ENCODE results near the gene SPATA33.
"Not testable (repeated sequence)": the region's sequence is repeated elsewhere in the genome, so short reads cannot be mapped to it uniquely, and the experiment has no call there.

The SPATA33 gene

DNA sequence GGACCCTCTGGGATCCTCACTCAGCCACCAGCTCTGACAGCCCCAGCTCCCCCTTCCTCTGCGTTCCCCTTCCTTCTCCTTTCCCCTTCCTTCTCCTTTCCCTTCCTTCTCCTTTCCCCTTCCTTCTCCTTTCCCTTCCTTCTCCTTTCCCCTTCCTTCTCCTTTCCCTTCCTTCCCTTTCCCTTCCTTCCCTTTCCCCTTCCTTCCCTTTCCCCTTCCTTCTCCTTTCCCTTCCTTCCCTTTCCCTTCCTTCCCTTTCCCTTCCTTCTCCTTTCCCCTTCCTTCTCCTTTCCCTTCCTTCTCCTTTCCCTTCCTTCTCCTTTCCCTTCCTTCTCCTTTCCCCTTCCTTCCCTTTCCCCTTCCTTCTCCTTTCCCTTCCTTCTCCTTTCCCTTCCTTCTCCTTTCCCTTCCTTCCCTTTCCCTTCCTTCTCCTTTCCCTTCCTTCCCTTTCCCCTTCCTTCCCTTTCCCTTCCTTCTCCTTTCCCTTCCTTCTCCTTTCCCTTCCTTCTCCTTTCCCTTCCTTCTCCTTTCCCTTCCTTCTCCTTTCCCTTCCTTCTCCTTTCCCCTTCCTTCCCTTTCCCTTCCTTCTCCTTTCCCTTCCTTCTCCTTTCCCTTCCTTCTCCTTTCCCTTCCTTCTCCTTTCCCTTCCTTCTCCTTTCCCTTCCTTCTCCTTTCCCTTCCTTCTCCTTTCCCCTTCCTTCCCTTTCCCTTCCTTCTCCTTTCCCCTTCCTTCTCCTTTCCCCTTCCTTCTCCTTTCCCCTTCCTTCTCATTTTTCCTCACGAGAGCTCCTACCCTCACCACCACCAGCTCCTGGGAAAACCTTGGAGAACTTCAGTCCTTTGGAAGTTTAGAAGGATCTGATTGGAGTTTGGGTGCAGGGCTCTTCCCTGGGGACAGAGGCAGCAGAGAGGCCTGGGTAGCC is 22.9 kb upstream of the SPATA33 start:
- not testable (repeated sequence) for H3K4me1 ChIP-seq (ENCODE audit: insufficient read depth, low read length); H3K4me3 ChIP-seq (ENCODE audit: low read length); H3K9me3 ChIP-seq (ENCODE audit: insufficient read depth, low read depth, low read length); H3K27me3 ChIP-seq (ENCODE audit: insufficient read depth, low read length); H3K27ac ChIP-seq (ENCODE audit: low read depth, low read length); H3K9ac ChIP-seq (ENCODE audit: low read depth, low read length); H3K36me3 ChIP-seq (ENCODE audit: insufficient read depth, low read length)
- WGBS = 75% methylated on average over 1 of the region's 2 CpGs

DNA sequence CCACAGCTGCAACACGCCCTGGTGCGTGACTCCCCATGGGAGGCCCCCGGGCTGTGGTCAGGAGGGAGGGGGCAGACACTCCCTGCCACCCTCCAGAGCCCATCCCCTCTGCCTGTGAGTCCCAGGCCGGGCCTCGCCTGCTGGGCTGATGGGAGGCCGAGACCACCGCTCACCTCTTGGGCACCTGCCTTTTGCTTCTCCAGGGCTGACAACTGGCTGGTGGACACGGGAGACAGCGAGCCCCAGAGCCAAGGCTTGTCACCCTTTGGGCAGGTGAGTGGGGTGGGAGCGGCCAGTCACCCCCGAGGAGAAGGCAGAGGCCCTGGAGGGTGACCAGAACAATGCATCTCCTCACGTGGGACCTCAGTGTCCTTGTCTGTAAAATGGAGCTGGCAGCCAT is 21.0 kb upstream of the SPATA33 start:
- H3K4me1 ChIP-seq (ENCODE audit: insufficient read depth, low read length) = no peaks in the 10 kb centered on the region
- H3K9ac ChIP-seq (ENCODE audit: low read depth, low read length) = no peak overlapping the region
- 91% methylated on average over 12 of the region's 12 CpGs for WGBS
- no peaks in the 10 kb centered on the region for H3K36me3 ChIP-seq (ENCODE audit: insufficient read depth, low read length)
- no peak overlapping the region for H3K27ac ChIP-seq (ENCODE audit: low read depth, low read length)
- peaks cover 7% of the 10 kb centered on the region for H3K27me3 ChIP-seq (ENCODE audit: insufficient read depth, low read length)
- no peaks in the 10 kb centered on the region for H3K9me3 ChIP-seq (ENCODE audit: insufficient read depth, low read depth, low read length)
- H3K4me3 ChIP-seq (ENCODE audit: low read length) = no peak overlapping the region

DNA sequence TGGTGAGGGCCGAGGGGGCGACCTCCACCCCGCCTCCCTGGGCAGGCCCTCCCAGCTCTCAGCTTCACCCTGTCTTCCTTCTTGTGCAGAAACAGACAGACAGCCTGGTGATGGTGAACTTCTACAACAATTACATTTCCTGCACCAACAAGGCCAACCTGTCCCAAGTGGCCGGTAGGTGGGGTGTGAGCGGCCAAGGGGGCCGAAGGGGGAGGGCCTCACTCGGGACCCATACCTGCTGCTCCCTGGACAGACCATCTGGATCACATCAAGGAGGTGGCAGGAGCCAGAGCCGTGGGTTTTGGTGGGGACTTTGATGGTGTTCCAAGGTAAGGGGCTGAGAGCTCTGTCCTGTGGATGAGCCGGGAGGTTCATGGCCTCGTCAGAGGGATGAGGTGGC is 20.3 kb upstream of the SPATA33 start:
- Histone ChIP-seq H3K27ac (ENCODE audit: low read depth, low read length) (no peak overlapping the region), H3K9me3 (ENCODE audit: insufficient read depth, low read depth, low read length) (no peaks in the 10 kb centered on the region), H3K36me3 (ENCODE audit: insufficient read depth, low read length) (no peaks in the 10 kb centered on the region), H3K9ac (ENCODE audit: low read depth, low read length) (no peak overlapping the region), H3K4me3 (ENCODE audit: low read length) (no peak overlapping the region), H3K27me3 (ENCODE audit: insufficient read depth, low read length) (peaks cover 7% of the 10 kb centered on the region), H3K4me1 (ENCODE audit: insufficient read depth, low read length) (no peaks in the 10 kb centered on the region)
- WGBS = 88% methylated on average over 10 of the region's 10 CpGs

DNA sequence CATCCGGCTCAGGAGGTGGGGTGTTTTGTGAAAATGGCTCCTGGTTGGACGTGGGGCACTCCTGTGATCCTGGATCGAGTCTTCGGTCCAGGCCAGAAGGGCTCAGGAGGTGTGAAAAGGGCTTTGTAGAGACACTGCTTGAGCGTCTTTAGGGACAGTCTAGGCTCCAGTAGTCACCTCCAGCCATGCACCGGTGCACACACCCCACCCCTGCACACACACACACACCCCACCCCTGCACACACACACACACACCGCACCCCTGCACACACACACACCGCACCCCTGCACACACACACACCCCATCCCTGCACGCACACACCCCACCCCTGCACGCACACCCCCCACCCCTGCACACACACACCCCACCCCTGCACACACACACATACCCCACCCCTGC is 19.2 kb upstream of the SPATA33 start:
- no peaks in the 10 kb centered on the region for H3K9me3 ChIP-seq (ENCODE audit: insufficient read depth, low read depth, low read length)
- WGBS = 85% methylated on average over 5 of the region's 10 CpGs

DNA sequence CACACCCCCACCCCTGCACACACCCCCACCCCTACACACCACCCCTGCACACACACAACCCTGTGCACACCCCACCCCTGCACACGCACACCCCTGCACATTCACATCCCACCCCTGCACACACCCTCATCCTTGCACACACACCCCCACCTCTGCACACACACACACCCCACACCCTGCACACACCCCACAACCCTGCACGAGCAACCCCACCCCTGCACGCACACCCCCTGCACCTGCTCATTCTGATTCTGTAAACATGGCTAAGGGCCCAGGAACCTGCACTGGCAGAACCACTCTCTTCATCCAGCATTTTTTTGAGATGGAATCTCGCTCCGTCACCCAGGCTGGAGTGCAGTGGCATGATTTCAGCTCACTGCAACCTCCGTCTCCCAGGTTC is 18.3 kb upstream of the SPATA33 start:
- no peaks in the 10 kb centered on the region for H3K36me3 ChIP-seq (ENCODE audit: insufficient read depth, low read length)
- H3K27ac ChIP-seq (ENCODE audit: low read depth, low read length) = no peak overlapping the region
- no peaks in the 10 kb centered on the region for H3K4me1 ChIP-seq (ENCODE audit: insufficient read depth, low read length)
- no peak overlapping the region for H3K9ac ChIP-seq (ENCODE audit: low read depth, low read length)
- no peak overlapping the region for H3K4me3 ChIP-seq (ENCODE audit: low read length)
- peaks cover 4% of the 10 kb centered on the region for H3K27me3 ChIP-seq (ENCODE audit: insufficient read depth, low read length)
- 95% methylated on average over 6 of the region's 6 CpGs for WGBS
- no peaks in the 10 kb centered on the region for H3K9me3 ChIP-seq (ENCODE audit: insufficient read depth, low read depth, low read length)

More for the DNA sequence above, 19.2 kb upstream of the SPATA33 start:
- Histone ChIP-seq H3K9ac (ENCODE audit: low read depth, low read length) (no peak overlapping the region), H3K4me3 (ENCODE audit: low read length) (no peak overlapping the region), H3K27ac (ENCODE audit: low read depth, low read length) (no peak overlapping the region), H3K27me3 (ENCODE audit: insufficient read depth, low read length) (peaks cover 7% of the 10 kb centered on the region), H3K36me3 (ENCODE audit: insufficient read depth, low read length) (no peaks in the 10 kb centered on the region), H3K4me1 (ENCODE audit: insufficient read depth, low read length) (no peaks in the 10 kb centered on the region)

DNA sequence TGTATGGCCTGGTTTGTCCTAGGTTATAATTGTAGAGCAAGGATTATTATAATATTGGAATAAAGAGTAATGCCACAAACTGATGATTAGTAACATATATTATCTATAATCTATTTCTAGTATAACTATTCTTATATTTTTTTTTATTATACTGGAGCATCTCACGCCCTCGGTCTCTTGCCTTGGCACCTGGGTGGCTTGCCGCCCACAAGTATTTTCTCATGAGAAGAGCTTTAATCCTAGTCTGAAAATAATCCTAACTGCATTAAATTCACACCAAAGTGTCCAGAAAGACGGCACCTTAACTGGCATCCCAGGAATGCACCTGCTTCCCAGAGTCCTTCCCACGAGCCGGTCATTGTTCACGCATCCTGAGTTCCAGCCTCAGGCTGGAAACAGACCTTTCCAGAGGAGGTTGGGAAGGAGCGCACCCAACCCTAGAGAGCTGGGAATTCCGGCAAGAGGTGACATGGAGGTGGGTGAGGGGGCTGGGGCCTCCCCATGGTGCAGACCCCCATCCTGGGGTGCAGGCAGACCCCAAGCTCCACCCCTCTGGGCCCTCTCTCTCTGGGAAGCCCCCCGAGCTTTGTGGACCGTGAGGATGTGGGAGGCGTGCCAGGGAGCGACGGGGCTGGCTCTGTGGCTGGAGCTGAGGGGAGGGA is 16.0 kb upstream of the SPATA33 start:
- H3K9me3 ChIP-seq (ENCODE audit: insufficient read depth, low read depth, low read length) = no peaks in the 10 kb centered on the region
- H3K4me3 ChIP-seq (ENCODE audit: low read length) = no peak overlapping the region
- H3K36me3 ChIP-seq (ENCODE audit: insufficient read depth, low read length) = peaks cover 16% of the 10 kb centered on the region
- WGBS = 81% methylated on average over 13 of the region's 14 CpGs
- H3K27me3 ChIP-seq (ENCODE audit: insufficient read depth, low read length) = no peaks in the 10 kb centered on the region
- H3K27ac ChIP-seq (ENCODE audit: low read depth, low read length) = no peak overlapping the region
- H3K9ac ChIP-seq (ENCODE audit: low read depth, low read length) = no peak overlapping the region
- no peaks in the 10 kb centered on the region for H3K4me1 ChIP-seq (ENCODE audit: insufficient read depth, low read length)

DNA sequence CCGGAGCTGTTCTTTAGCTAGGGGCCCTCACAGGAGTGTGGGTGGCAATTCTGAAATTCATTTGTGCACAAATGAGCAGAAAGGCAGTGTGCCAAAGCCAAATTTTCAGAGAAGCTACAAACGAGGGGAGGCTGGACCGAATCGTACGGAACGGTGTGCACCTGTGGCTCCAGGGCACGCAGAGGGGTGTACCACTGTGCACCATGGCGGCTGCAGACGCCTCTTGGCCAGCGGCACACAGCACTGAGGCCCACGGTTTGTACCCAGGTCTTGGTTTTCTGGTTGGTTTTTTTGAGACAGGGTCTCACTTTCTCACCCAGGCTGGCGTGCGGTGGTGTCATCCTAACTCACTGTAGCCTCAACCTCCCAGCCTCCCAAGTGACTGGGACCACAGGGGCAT is 15.1 kb upstream of the SPATA33 start:
- Histone ChIP-seq H3K4me3 (ENCODE audit: low read length) (no peak overlapping the region), H3K4me1 (ENCODE audit: insufficient read depth, low read length) (no peaks in the 10 kb centered on the region), H3K9ac (ENCODE audit: low read depth, low read length) (no peak overlapping the region), H3K36me3 (ENCODE audit: insufficient read depth, low read length) (peaks cover 24% of the 10 kb centered on the region), H3K9me3 (ENCODE audit: insufficient read depth, low read depth, low read length) (no peaks in the 10 kb centered on the region), H3K27me3 (ENCODE audit: insufficient read depth, low read length) (no peaks in the 10 kb centered on the region), H3K27ac (ENCODE audit: low read depth, low read length) (no peak overlapping the region)
- 92% methylated on average over 13 of the region's 13 CpGs for WGBS

DNA sequence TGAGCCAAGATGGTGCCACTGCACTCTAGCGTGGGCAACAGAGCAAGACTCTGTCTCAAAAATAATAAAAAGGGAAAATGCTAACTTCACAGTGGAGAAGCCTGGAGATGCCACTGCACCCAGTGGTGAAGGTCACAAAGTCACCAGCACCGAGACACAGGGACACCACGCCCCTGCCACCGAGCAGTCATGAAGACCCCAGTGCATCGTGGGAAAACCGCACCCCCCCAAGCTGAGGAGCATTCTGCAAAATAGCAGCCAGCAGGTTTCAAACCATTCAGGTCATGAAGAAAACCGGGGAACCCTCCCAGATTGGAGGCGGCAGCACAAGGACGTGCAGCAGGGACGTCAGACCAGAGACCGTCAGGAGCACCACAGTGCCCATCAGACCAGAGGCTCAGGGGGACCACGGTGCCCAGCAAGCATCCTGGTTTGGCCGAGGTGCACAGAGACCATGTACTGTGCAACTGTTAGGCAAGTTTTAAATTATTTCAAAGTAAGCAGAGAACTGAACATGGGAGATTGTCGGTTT is 13.8 kb upstream of the SPATA33 start:
- no peaks in the 10 kb centered on the region for H3K27me3 ChIP-seq (ENCODE audit: insufficient read depth, low read length)
- WGBS = 90% methylated on average over 14 of the region's 14 CpGs
- H3K9me3 ChIP-seq (ENCODE audit: insufficient read depth, low read depth, low read length) = no peaks in the 10 kb centered on the region
- H3K4me3 ChIP-seq (ENCODE audit: low read length) = no peak overlapping the region
- H3K27ac ChIP-seq (ENCODE audit: low read depth, low read length) = no peak overlapping the region
- peaks cover 24% of the 10 kb centered on the region for H3K36me3 ChIP-seq (ENCODE audit: insufficient read depth, low read length)
- H3K9ac ChIP-seq (ENCODE audit: low read depth, low read length) = no peak overlapping the region
- no peaks in the 10 kb centered on the region for H3K4me1 ChIP-seq (ENCODE audit: insufficient read depth, low read length)

DNA sequence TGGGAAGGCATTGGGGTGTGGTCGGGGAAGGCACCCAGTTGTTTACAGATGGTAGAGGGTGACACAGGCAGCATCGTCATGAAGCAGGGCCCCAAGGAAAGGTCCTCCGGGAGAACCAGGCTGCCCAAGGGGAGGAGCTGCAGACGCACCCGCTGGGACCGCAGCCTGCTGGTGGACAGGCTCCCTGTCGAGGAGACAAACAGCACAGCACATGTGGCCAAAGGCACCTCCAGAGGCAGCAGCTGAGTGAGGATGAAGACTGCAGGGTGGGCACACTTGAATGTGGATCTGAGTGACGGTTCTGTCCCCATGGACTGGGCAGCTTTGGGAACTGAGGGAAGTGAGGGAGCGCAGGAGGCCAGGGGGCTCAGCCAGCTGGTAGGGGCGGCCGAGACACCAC is 12.5 kb upstream of the SPATA33 start:
- Histone ChIP-seq H3K27ac (ENCODE audit: low read depth, low read length) (no peak overlapping the region), H3K4me3 (ENCODE audit: low read length) (no peak overlapping the region)

DNA sequence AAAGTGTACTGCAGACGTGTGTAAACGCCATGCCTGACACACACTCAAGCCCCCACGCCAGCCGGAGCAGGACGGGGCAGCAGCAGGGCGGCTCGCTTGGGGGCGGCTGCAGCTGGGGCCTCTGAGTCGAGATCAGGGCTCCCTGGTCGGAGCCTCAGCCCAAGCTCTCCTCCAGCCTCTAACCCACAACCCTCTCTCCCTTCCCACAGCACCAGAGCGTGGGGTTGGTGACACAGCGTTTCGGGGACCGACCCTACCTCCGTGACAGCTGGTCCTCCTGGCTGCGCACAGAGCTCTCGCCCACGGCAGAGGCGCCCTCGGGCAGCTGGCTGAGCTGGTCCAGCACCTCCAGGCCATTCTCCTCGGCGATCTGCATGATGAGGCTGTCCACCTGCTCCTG is 11.4 kb upstream of the SPATA33 start:
- H3K27ac ChIP-seq (ENCODE audit: low read depth, low read length) = no peak overlapping the region
- H3K36me3 ChIP-seq (ENCODE audit: insufficient read depth, low read length) = peaks cover 27% of the 10 kb centered on the region
- H3K4me1 ChIP-seq (ENCODE audit: insufficient read depth, low read length) = no peaks in the 10 kb centered on the region
- H3K9ac ChIP-seq (ENCODE audit: low read depth, low read length) = no peak overlapping the region
- WGBS = 96% methylated on average over 22 of the region's 22 CpGs
- no peak overlapping the region for H3K4me3 ChIP-seq (ENCODE audit: low read length)
- no peaks in the 10 kb centered on the region for H3K9me3 ChIP-seq (ENCODE audit: insufficient read depth, low read depth, low read length)
- H3K27me3 ChIP-seq (ENCODE audit: insufficient read depth, low read length) = no peaks in the 10 kb centered on the region

More for the DNA sequence above, 12.5 kb upstream of the SPATA33 start:
- H3K9me3 ChIP-seq (ENCODE audit: insufficient read depth, low read depth, low read length) = no peaks in the 10 kb centered on the region
- 93% methylated on average over 11 of the region's 11 CpGs for WGBS
- H3K4me1 ChIP-seq (ENCODE audit: insufficient read depth, low read length) = no peaks in the 10 kb centered on the region
- H3K9ac ChIP-seq (ENCODE audit: low read depth, low read length) = no peak overlapping the region
- H3K27me3 ChIP-seq (ENCODE audit: insufficient read depth, low read length) = no peaks in the 10 kb centered on the region
- peaks cover 27% of the 10 kb centered on the region for H3K36me3 ChIP-seq (ENCODE audit: insufficient read depth, low read length)

DNA sequence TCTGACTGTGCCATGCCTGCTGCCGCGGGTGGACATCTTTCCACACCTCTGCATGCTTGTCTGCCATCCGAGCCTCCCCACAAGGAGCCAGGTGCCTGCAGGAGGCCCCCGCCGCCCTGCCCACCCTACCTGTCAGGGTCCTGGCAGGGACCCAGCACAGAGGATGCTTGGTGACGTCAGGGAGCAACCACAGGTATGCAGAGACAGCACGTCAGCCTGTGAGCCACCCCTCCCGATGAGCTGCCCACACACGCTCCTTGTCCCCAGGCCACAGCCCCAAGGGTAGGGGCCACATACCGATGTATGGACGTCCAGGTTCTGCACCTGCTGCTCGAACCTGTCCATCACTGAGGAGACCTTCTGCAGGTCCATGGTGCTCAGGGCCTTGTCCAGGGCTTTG is 10.7 kb upstream of the SPATA33 start:
- H3K27me3 ChIP-seq (ENCODE audit: insufficient read depth, low read length) = no peaks in the 10 kb centered on the region
- no peak overlapping the region for H3K4me3 ChIP-seq (ENCODE audit: low read length)
- no peak overlapping the region for H3K9ac ChIP-seq (ENCODE audit: low read depth, low read length)
- no peak overlapping the region for H3K27ac ChIP-seq (ENCODE audit: low read depth, low read length)
- peaks cover 29% of the 10 kb centered on the region for H3K36me3 ChIP-seq (ENCODE audit: insufficient read depth, low read length)
- H3K4me1 ChIP-seq (ENCODE audit: insufficient read depth, low read length) = no peaks in the 10 kb centered on the region
- 95% methylated on average over 12 of the region's 12 CpGs for WGBS
- H3K9me3 ChIP-seq (ENCODE audit: insufficient read depth, low read depth, low read length) = no peaks in the 10 kb centered on the region

Measured in HUES64 (cell line).